GM18517 (cell line): ENCODE results near the gene TRAPPC14.
"Not testable (repeated sequence)": the region's sequence is repeated elsewhere in the genome, so short reads cannot be mapped to it uniquely, and the experiment has no call there.

Source experiments
- ATAC-seq: cut with Tn5 transposase; IDR thresholded peaks from one replicate; pipeline ENCODE4 v1.9.1; 2021; ENCODE audit warnings: mild to moderate bottlenecking, moderate library complexity; ENCODE audit not compliant: unreplicated experiment

Gene TRAPPC14

GRCh38 chr7:100158229-100159098, at the start of gene TRAPPC14:
Gene TRAPPC14 (minus strand): TSS chr7:100158723. CDS start chr7:100158499, 224 bp downstream.
- ATAC-seq, result peak; percentile 70

GRCh38 chr7:100204454-100204853, 45.9 kb upstream of the TRAPPC14 start:
- no peak for ATAC-seq

- ATAC-seq, result no peak
These were observed 42.2 kb upstream of the TRAPPC14 start for GRCh38 chr7:100200693-100201092.

GRCh38 chr7:100198266-100198665, 39.7 kb upstream of the TRAPPC14 start:
- no peak for ATAC-seq

- peak; percentile 68 for ATAC-seq
These were observed 37.4 kb upstream of the TRAPPC14 start for GRCh38 chr7:100195901-100196322.

GRCh38 chr7:100195222-100195621, 36.7 kb upstream of the TRAPPC14 start:
- ATAC-seq, result no peak

GRCh38 chr7:100192969-100193368, 34.4 kb upstream of the TRAPPC14 start:
- ATAC-seq, result no peak

GRCh38 chr7:100192281-100192862, 33.8 kb upstream of the TRAPPC14 start:
- ATAC-seq, result not testable (repeated sequence)

- no peak for ATAC-seq
These were observed 33.3 kb upstream of the TRAPPC14 start for GRCh38 chr7:100191775-100192174.

- no peak for ATAC-seq
These were observed 31.7 kb upstream of the TRAPPC14 start for GRCh38 chr7:100190048-100190711.

- no peak for ATAC-seq
These were observed 30.5 kb upstream of the TRAPPC14 start for GRCh38 chr7:100189061-100189460.

GRCh38 chr7:100185726-100186125, 27.2 kb upstream of the TRAPPC14 start:
- no peak for ATAC-seq

GRCh38 chr7:100183090-100183489, 24.6 kb upstream of the TRAPPC14 start:
- ATAC-seq, result not testable (repeated sequence)

- ATAC-seq, result not testable (repeated sequence)
These were observed 24.1 kb upstream of the TRAPPC14 start for GRCh38 chr7:100182616-100183015.

- ATAC-seq, result not testable (repeated sequence)
These were observed 21.6 kb upstream of the TRAPPC14 start for GRCh38 chr7:100180084-100180483.

GRCh38 chr7:100177045-100178001, 18.8 kb upstream of the TRAPPC14 start, which contains the start of the genes GPC2 and STAG3:
Gene GPC2 (minus strand): TSS chr7:100177381. CDS start chr7:100177199, 182 bp downstream.
Gene STAG3 (plus strand): TSS chr7:100177918. CDS start chr7:100180557, 2,639 bp downstream.
- peak; percentile 84 for ATAC-seq

GRCh38 chr7:100176096-100177044, 17.8 kb upstream of the TRAPPC14 start:
- no peak for ATAC-seq

GRCh38 chr7:100175296-100175935, 16.9 kb upstream of the TRAPPC14 start:
- ATAC-seq, result no peak

- ATAC-seq, result no peak
These were observed 16.1 kb upstream of the TRAPPC14 start for GRCh38 chr7:100174582-100174981.
